GM23338 (cell line): ENCODE results near the gene MTHFD1L. TPM values are rescaled to one million over a fixed set of nuclear protein-coding genes. Genes with fewer than 3 reads are reported as not detected.

Experiments used
- ATAC-seq: fragments of 200-7000 bp; cut with Tn5 transposase; 3 replicates; pipeline ENCODE4 v1.9.1; 2020
- DNase-seq: peaks from one replicate; pipeline ENCODE4 v3.0.0-alpha.2; 2015; ENCODE audit warnings: low spot score
- H2AFZ ChIP-seq: fragments of 200-600 bp; sonication (generic); 2 replicates; pipeline ENCODE4 v1.8.0; 2016; ENCODE audit warnings: antibody characterized with exemption, mild to moderate bottlenecking, moderate library complexity
- H3F3A ChIP-seq: fragments of 200-600 bp; sonication (generic); replicated peaks from 2 replicates; pipeline ENCODE4 v1.8.0; 2017; ENCODE audit warnings: antibody characterized with exemption, mixed run types, low read depth
- H3K27ac ChIP-seq: fragments of 200-600 bp; sonication (generic); 2 replicates; pipeline ENCODE4 v1.6.1; 2016; ENCODE audit warnings: low read depth
- H3K27me3 ChIP-seq: fragments of 200-600 bp; sonication (generic); 2 replicates; pipeline ENCODE4 v1.8.0; 2016; ENCODE audit warnings: mild to moderate bottlenecking, mixed run types, moderate library complexity; ENCODE audit not compliant: insufficient read depth
- H3K36me3 ChIP-seq: fragments of 200-600 bp; sonication (generic); 2 replicates; pipeline ENCODE4 v1.8.0; 2016; ENCODE audit warnings: mild to moderate bottlenecking; ENCODE audit not compliant: insufficient read depth
- H3K4me1 ChIP-seq: fragments of 200-600 bp; sonication (generic); 2 replicates; pipeline ENCODE4 v1.8.0; 2016; ENCODE audit warnings: mild to moderate bottlenecking, moderate library complexity; ENCODE audit not compliant: insufficient read depth
- H3K4me2 ChIP-seq: fragments of 200-600 bp; sonication (generic); 2 replicates; pipeline ENCODE4 v1.7.1; 2017; ENCODE audit warnings: mixed run types
- H3K4me3 ChIP-seq: fragments of 200-600 bp; sonication (generic); 2 replicates; pipeline ENCODE4 v1.6.1; 2016; ENCODE audit warnings: mixed run types
- H3K79me2 ChIP-seq: fragments of 200-600 bp; sonication (generic); replicated peaks from 2 replicates; pipeline ENCODE4 v1.8.0; 2017; ENCODE audit warnings: mild to moderate bottlenecking; ENCODE audit not compliant: insufficient read depth
- H3K9me2 ChIP-seq: fragments of 200-600 bp; sonication (generic); 2 replicates; pipeline ENCODE4 v1.8.0; 2017; ENCODE audit not compliant: insufficient read depth
- H4K20me1 ChIP-seq: fragments of 200-600 bp; sonication (generic); replicated peaks from 2 replicates; pipeline ENCODE4 v1.8.0; 2017; ENCODE audit warnings: mild to moderate bottlenecking; ENCODE audit not compliant: insufficient read depth
- H3K27ac Mint-ChIP-seq: 2 replicates; pipeline ENCODE4 v1.8.0; 2020; ENCODE audit warnings: inconsistent platforms, mild to moderate bottlenecking, moderate library complexity, mixed read lengths
- H3K27me3 Mint-ChIP-seq: 3 replicates; pipeline ENCODE4 v1.8.0; 2022; ENCODE audit warnings: low read depth, mild to moderate bottlenecking, moderate library complexity, mixed read lengths, inconsistent platforms; ENCODE audit not compliant: insufficient read depth, poor library complexity
- H3K36me3 Mint-ChIP-seq: 3 replicates; pipeline ENCODE4 v1.8.0; 2021; ENCODE audit warnings: low read depth, mild to moderate bottlenecking, inconsistent platforms, moderate library complexity, mixed read lengths
- H3K4me1 Mint-ChIP-seq: 3 replicates; pipeline ENCODE4 v1.8.0; 2020; ENCODE audit warnings: mild to moderate bottlenecking, inconsistent platforms, mixed read lengths
- H3K4me3 Mint-ChIP-seq: 3 replicates; pipeline ENCODE4 v1.8.0; 2021; ENCODE audit warnings: moderate library complexity, mild to moderate bottlenecking, inconsistent platforms, mixed read lengths
- H3K9me3 Mint-ChIP-seq: 3 replicates; pipeline ENCODE4 v1.8.0; 2020; ENCODE audit warnings: moderate library complexity, mild to moderate bottlenecking, inconsistent platforms, mixed read lengths
- CREB1 ChIP-seq: fragments of 250-450 bp; sonication (Bioruptor Pico); IDR thresholded peaks from 2 replicates; pipeline ENCODE4 v1.5.0; 2020; ENCODE audit warnings: low read depth, mild to moderate bottlenecking, moderate library complexity
- EZH2 ChIP-seq: fragments of 200-600 bp; sonication (generic); IDR thresholded peaks from one replicate; pipeline ENCODE4 v1.8.0; 2017; ENCODE audit warnings: antibody characterized with exemption, mild to moderate bottlenecking, low read depth; ENCODE audit not compliant: unreplicated experiment
- JUNB ChIP-seq: IDR thresholded peaks from one replicate; pipeline ENCODE4 v1.6.1; 2016; ENCODE audit warnings: antibody characterized with exemption; ENCODE audit not compliant: unreplicated experiment
- NANOG ChIP-seq: IDR thresholded peaks from 2 replicates; pipeline ENCODE4 v1.6.1; 2016; ENCODE audit warnings: antibody characterized with exemption, borderline replicate concordance
- POLR2AphosphoS5 ChIP-seq: IDR thresholded peaks from 2 replicates; pipeline ENCODE4 v1.6.1; 2016; ENCODE audit warnings: antibody characterized with exemption, low read depth
- STAT1 ChIP-seq: IDR thresholded peaks from one replicate; pipeline ENCODE4 v1.6.1; 2016; ENCODE audit warnings: antibody characterized with exemption; ENCODE audit not compliant: unreplicated experiment
- ZNF331 ChIP-seq: fragments of 250-450 bp; sonication (Bioruptor Pico); IDR thresholded peaks from 2 replicates; pipeline ENCODE4 v1.5.0; 2020; ENCODE audit warnings: low read depth, mild to moderate bottlenecking, moderate library complexity
- polyA plus RNA-seq: library from polyadenylated mRNA; unstranded; fragments of >200 nt; fragmentation: Nextera tagmentation; extraction: Ambion mirVana; gene quantifications from 2 replicates; pipeline ENCODE4 v1.2.1, GENCODE V29; 2016
- total RNA-seq: library from RNA; depleted of rRNA; stranded (reverse); fragments of >200 nt; shearing (Covaris generic); gene quantifications from 2 replicates; pipeline ENCODE4 v1.2.3, GENCODE V29; 2014
- TF ChIP-seq, protein P1 (sequence below): IDR thresholded peaks from 2 replicates; pipeline ENCODE4 v1.6.1; 2016; ENCODE audit warnings: antibody characterized with exemption
- TF ChIP-seq, protein P2 (sequence below): IDR thresholded peaks from one replicate; pipeline ENCODE4 v1.6.1; 2018; ENCODE audit warnings: antibody characterized with exemption; ENCODE audit not compliant: unreplicated experiment
- TF ChIP-seq, protein P3 (sequence below): fragments of 250-450 bp; sonication (Bioruptor Pico); IDR thresholded peaks from 2 replicates; pipeline ENCODE4 v1.5.0; 2020; ENCODE audit warnings: mild to moderate bottlenecking, moderate library complexity

The MTHFD1L gene
- total and polyA plus RNA-seq, 2 experiments from 2014 or later = 53.2 to 66.8 TPM

DNA sequence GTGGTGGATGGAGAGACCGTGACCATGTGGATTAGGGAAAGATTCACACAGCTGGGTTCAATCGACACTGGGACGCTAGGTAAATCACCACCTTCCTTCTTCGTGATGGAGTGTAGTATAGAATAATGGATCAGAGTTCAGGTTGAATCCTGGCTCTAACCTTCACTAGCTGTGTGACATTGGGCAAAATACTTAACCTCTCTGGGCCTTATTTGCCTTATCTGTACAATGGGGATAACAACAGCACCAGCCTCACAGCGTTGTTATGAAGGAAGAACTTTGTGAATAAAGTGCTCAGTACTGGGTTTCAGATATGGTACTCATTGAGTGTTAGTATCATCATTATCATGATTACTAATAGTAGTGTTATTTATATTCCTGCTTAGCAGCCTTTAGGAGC, 248.1 kb downstream of the MTHFD1L start:
- Mint-ChIP-seq H3K27me3 (no peaks in the 10 kb centered on the region), H3K4me3 (no peak overlapping the region), H3K4me1 (no peaks in the 10 kb centered on the region; the same call in 2 of the 3 replicates), H3K36me3 (no peaks in the 10 kb centered on the region), H3K27ac (no peak overlapping the region), H3K9me3 (no peaks in the 10 kb centered on the region)
- ATAC-seq (no peak), DNase-seq (no peak)
- H3K27me3 ChIP-seq = no peaks in the 10 kb centered on the region
- no peaks in the 10 kb centered on the region for H4K20me1 ChIP-seq
- peaks cover 2% of the 10 kb centered on the region for H3K4me1 ChIP-seq
- no peaks in the 10 kb centered on the region for H3K36me3 ChIP-seq
- H3F3A ChIP-seq = 0 out of 2 replicates have a peak, but pooled peaks cover under 1% of the 10 kb centered on the region
- H3K79me2 ChIP-seq = no peaks in the 10 kb centered on the region
- H2AFZ ChIP-seq = no peak overlapping the region
- no peaks in the 10 kb centered on the region for H3K9me2 ChIP-seq
- H3K4me3 ChIP-seq = no peak overlapping the region
- no peak overlapping the region for H3K27ac ChIP-seq
- no peak overlapping the region for H3K4me2 ChIP-seq
- TF ChIP-seq STAT1 (no peak), JUNB (no peak), ZNF331 (CRISPR knock-in tag) (no peak), EZH2 (no peak), CREB1 (CRISPR knock-in tag) (no peak), POLR2AphosphoS5 (no peak), NANOG (no peak)
- TF ChIP-seq, protein P1, sequence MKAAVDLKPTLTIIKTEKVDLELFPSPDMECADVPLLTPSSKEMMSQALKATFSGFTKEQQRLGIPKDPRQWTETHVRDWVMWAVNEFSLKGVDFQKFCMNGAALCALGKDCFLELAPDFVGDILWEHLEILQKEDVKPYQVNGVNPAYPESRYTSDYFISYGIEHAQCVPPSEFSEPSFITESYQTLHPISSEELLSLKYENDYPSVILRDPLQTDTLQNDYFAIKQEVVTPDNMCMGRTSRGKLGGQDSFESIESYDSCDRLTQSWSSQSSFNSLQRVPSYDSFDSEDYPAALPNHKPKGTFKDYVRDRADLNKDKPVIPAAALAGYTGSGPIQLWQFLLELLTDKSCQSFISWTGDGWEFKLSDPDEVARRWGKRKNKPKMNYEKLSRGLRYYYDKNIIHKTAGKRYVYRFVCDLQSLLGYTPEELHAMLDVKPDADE = no peak
- TF ChIP-seq, protein P2, sequence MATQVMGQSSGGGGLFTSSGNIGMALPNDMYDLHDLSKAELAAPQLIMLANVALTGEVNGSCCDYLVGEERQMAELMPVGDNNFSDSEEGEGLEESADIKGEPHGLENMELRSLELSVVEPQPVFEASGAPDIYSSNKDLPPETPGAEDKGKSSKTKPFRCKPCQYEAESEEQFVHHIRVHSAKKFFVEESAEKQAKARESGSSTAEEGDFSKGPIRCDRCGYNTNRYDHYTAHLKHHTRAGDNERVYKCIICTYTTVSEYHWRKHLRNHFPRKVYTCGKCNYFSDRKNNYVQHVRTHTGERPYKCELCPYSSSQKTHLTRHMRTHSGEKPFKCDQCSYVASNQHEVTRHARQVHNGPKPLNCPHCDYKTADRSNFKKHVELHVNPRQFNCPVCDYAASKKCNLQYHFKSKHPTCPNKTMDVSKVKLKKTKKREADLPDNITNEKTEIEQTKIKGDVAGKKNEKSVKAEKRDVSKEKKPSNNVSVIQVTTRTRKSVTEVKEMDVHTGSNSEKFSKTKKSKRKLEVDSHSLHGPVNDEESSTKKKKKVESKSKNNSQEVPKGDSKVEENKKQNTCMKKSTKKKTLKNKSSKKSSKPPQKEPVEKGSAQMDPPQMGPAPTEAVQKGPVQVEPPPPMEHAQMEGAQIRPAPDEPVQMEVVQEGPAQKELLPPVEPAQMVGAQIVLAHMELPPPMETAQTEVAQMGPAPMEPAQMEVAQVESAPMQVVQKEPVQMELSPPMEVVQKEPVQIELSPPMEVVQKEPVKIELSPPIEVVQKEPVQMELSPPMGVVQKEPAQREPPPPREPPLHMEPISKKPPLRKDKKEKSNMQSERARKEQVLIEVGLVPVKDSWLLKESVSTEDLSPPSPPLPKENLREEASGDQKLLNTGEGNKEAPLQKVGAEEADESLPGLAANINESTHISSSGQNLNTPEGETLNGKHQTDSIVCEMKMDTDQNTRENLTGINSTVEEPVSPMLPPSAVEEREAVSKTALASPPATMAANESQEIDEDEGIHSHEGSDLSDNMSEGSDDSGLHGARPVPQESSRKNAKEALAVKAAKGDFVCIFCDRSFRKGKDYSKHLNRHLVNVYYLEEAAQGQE = no peak
- TF ChIP-seq, protein P3, sequence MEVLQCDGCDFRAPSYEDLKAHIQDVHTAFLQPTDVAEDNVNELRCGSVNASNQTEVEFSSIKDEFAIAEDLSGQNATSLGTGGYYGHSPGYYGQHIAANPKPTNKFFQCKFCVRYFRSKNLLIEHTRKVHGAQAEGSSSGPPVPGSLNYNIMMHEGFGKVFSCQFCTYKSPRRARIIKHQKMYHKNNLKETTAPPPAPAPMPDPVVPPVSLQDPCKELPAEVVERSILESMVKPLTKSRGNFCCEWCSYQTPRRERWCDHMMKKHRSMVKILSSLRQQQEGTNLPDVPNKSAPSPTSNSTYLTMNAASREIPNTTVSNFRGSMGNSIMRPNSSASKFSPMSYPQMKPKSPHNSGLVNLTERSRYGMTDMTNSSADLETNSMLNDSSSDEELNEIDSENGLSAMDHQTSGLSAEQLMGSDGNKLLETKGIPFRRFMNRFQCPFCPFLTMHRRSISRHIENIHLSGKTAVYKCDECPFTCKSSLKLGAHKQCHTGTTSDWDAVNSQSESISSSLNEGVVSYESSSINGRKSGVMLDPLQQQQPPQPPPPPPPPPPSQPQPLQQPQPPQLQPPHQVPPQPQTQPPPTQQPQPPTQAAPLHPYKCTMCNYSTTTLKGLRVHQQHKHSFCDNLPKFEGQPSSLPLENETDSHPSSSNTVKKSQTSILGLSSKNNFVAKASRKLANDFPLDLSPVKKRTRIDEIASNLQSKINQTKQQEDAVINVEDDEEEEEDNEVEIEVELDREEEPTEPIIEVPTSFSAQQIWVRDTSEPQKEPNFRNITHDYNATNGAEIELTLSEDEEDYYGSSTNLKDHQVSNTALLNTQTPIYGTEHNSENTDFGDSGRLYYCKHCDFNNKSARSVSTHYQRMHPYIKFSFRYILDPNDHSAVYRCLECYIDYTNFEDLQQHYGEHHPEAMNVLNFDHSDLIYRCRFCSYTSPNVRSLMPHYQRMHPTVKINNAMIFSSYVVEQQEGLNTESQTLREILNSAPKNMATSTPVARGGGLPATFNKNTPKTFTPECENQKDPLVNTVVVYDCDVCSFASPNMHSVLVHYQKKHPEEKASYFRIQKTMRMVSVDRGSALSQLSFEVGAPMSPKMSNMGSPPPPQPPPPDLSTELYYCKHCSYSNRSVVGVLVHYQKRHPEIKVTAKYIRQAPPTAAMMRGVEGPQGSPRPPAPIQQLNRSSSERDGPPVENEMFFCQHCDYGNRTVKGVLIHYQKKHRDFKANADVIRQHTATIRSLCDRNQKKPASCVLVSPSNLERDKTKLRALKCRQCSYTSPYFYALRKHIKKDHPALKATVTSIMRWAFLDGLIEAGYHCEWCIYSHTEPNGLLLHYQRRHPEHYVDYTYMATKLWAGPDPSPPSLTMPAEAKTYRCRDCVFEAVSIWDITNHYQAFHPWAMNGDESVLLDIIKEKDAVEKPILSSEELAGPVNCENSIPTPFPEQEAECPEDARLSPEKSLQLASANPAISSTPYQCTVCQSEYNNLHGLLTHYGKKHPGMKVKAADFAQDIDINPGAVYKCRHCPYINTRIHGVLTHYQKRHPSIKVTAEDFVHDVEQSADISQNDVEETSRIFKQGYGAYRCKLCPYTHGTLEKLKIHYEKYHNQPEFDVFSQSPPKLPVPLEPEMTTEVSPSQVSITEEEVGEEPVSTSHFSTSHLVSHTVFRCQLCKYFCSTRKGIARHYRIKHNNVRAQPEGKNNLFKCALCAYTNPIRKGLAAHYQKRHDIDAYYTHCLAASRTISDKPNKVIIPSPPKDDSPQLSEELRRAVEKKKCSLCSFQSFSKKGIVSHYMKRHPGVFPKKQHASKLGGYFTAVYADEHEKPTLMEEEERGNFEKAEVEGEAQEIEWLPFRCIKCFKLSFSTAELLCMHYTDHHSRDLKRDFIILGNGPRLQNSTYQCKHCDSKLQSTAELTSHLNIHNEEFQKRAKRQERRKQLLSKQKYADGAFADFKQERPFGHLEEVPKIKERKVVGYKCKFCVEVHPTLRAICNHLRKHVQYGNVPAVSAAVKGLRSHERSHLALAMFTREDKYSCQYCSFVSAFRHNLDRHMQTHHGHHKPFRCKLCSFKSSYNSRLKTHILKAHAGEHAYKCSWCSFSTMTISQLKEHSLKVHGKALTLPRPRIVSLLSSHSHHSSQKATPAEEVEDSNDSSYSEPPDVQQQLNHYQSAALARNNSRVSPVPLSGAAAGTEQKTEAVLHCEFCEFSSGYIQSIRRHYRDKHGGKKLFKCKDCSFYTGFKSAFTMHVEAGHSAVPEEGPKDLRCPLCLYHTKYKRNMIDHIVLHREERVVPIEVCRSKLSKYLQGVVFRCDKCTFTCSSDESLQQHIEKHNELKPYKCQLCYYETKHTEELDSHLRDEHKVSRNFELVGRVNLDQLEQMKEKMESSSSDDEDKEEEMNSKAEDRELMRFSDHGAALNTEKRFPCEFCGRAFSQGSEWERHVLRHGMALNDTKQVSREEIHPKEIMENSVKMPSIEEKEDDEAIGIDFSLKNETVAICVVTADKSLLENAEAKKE = no peak
